Endothelial cell of umbilical vein (primary cell): ENCODE data around the gene FOXB1.

ENCODE experiments used
- POLR2A ChIP-seq: IDR thresholded peaks from 2 replicates; pipeline ENCODE4 v1.6.1; 2012; ENCODE audit warnings: low read depth, mild to moderate bottlenecking, control low read depth, low read length
- TF ChIP-seq, protein P1 (sequence below): IDR thresholded peaks from 2 replicates; pipeline ENCODE4 v1.6.1; 2011; ENCODE audit not compliant: insufficient read depth, insufficient read length

DNA sequence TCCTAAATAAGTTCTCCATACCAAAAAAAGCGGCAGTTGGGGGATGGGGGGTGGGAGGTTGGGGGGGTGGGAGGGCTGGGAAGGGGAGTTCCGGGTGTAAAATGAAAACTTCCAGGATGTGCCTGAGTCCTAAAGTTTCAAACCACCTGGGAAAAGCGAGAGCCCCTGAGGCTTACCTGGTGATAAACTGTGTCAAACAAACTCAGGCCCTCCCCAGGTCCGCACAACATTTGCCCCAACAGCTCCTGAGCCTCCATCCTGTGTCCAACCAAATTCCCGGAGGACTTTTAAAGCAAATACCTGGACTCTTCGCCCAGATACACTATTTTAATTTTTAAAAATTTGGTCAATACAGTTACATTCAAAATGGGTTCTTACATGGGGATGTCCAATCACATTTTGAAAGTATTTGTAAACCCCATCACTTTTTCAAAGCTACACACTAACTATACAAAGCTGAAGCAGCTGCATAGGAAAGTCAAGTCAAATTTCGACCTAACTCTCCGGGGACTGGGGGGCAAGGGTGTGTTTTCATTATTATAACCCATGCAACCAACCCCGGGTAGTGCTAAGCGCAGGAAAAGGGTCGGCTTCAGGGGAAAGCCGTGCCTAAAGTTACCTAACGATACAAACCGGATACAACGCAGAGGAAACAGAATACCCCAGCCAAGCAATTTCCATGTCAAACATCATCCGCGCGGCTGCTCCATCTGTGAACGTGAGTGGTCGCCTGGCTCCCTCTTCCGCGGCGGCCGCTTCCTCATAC lies 685 bp upstream of the FOXB1 start:
- TF ChIP-seq, protein P1, sequence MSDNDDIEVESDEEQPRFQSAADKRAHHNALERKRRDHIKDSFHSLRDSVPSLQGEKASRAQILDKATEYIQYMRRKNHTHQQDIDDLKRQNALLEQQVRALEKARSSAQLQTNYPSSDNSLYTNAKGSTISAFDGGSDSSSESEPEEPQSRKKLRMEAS: no peak
- TF ChIP-seq POLR2A: no peak
